ENCODE results near the gene CPT2.

CPT2 gene

GRCh38 chr1:53196485-53197290 lies at the start of gene CPT2 (continued):
- TF ChIP-seq ZBTB11 (tag by site-specific recombination; conservative IDR thresholded peaks at IDR 0.05; ENCODE audit: low read depth) (peak; percentile 90), ZNF433 (tag by site-specific recombination; IDR thresholded peaks at IDR 0.05; ENCODE audit: low read depth) (no peak), ZNF76 (tag by site-specific recombination; IDR thresholded peaks at IDR 0.05; ENCODE audit: borderline replicate concordance, low read depth) (peak; percentile 38; the same call in 1 of the 2 replicates), REST (tag by site-specific recombination; IDR thresholded peaks at IDR 0.05) (no peak), ZNF521 (tag by site-specific recombination; IDR thresholded peaks at IDR 0.05) (no peak), TCF7L2 (IDR thresholded peaks at IDR 0.05; ENCODE audit: borderline replicate concordance, low read depth, low read length) (no peak), ZNF747 (tag by site-specific recombination; IDR thresholded peaks at IDR 0.05) (no peak), PRDM2 (tag by site-specific recombination; IDR thresholded peaks at IDR 0.05; ENCODE audit: borderline replicate concordance) (no peak), ZNF600 (tag by site-specific recombination; IDR thresholded peaks at IDR 0.05) (peak; percentile 79), ZFP37 (tag by site-specific recombination; IDR thresholded peaks at IDR 0.05) (0 out of 2 replicates have a peak, but pooled peaks have one; percentile 32), ZSCAN18 (tag by site-specific recombination; IDR thresholded peaks at IDR 0.05) (no peak), ZNF155 (tag by site-specific recombination; IDR thresholded peaks at IDR 0.05) (no peak), ZNF473 (tag by site-specific recombination; IDR thresholded peaks at IDR 0.05) (no peak), ZNF830 (tag by site-specific recombination; IDR thresholded peaks at IDR 0.05; ENCODE audit: low read depth) (no peak), EGR2 (tag by site-specific recombination; IDR thresholded peaks at IDR 0.05; ENCODE audit: low read depth) (no peak), SP2 (tag by site-specific recombination; IDR thresholded peaks at IDR 0.05) (peak; percentile 97), SP7 (tag by site-specific recombination; IDR thresholded peaks at IDR 0.05) (peak; percentile 59), WT1 (tag by site-specific recombination; IDR thresholded peaks at IDR 0.05) (0 out of 2 replicates have a peak, but pooled peaks have one; percentile 20), ZNF157 (tag by site-specific recombination; IDR thresholded peaks at IDR 0.05) (no peak), ZNF184 (tag by site-specific recombination; IDR thresholded peaks at IDR 0.05) (no peak), ZNF621 (tag by site-specific recombination; IDR thresholded peaks at IDR 0.05) (no peak), SP3 (tag by site-specific recombination; IDR thresholded peaks at IDR 0.05) (peak; percentile 94), ZNF335 (tag by site-specific recombination; conservative IDR thresholded peaks at IDR 0.05) (peak; percentile 59; the same call in 1 of the 2 replicates), ZBTB21 (tag by site-specific recombination; IDR thresholded peaks at IDR 0.05) (peak; percentile 38; the same call in 1 of the 2 replicates), ZNF514 (tag by site-specific recombination; IDR thresholded peaks at IDR 0.05) (no peak), ZNF266 (tag by site-specific recombination; IDR thresholded peaks at IDR 0.05; ENCODE audit: low read depth) (no peak)
